ENCODE results near the gene PDYN.

Gene PDYN

DNA sequence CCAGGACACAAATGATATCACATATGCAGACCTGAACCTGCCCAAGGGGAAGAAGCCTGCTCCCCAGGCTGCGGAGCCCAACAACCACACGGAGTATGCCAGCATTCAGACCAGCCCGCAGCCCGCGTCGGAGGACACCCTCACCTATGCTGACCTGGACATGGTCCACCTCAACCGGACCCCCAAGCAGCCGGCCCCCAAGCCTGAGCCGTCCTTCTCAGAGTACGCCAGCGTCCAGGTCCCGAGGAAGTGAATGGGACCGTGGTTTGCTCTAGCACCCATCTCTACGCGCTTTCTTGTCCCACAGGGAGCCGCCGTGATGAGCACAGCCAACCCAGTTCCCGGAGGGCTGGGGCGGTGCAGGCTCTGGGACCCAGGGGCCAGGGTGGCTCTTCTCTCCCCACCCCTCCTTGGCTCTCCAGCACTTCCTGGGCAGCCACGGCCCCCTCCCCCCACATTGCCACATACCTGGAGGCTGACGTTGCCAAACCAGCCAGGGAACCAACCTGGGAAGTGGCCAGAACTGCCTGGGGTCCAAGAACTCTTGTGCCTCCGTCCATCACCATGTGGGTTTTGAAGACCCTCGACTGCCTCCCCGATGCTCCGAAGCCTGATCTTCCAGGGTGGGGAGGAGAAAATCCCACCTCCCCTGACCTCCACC, 56.4 kb downstream of the PDYN start:
- no peak for TF ChIP-seq ZFP3 (CRISPR knock-in tag; IDR thresholded peaks at IDR 0.05)
- no peak for TF ChIP-seq PPARA (CRISPR knock-in tag; IDR thresholded peaks at IDR 0.05; ENCODE audit: borderline replicate concordance)
- TF ChIP-seq OSR1 (CRISPR knock-in tag; IDR thresholded peaks at IDR 0.05) = no peak
- TF ChIP-seq TCF4 (CRISPR knock-in tag; IDR thresholded peaks at IDR 0.05; ENCODE audit: borderline replicate concordance) = no peak
- no peak for TF ChIP-seq BACH2 (CRISPR knock-in tag; IDR thresholded peaks at IDR 0.05; ENCODE audit: borderline replicate concordance)
- TF ChIP-seq, protein P1, sequence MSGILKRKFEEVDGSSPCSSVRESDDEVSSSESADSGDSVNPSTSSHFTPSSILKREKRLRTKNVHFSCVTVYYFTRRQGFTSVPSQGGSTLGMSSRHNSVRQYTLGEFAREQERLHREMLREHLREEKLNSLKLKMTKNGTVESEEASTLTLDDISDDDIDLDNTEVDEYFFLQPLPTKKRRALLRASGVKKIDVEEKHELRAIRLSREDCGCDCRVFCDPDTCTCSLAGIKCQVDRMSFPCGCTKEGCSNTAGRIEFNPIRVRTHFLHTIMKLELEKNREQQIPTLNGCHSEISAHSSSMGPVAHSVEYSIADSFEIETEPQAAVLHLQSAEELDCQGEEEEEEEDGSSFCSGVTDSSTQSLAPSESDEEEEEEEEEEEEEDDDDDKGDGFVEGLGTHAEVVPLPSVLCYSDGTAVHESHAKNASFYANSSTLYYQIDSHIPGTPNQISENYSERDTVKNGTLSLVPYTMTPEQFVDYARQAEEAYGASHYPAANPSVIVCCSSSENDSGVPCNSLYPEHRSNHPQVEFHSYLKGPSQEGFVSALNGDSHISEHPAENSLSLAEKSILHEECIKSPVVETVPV (CRISPR knock-in tag; IDR thresholded peaks at IDR 0.05) = no peak
- TF ChIP-seq ZNF565 (CRISPR knock-in tag; conservative IDR thresholded peaks at IDR 0.05; ENCODE audit: low read depth) = no peak
- TF ChIP-seq ZNF8 (CRISPR knock-in tag; IDR thresholded peaks at IDR 0.05) = no peak
- no peak for TF ChIP-seq GLIS3 (CRISPR knock-in tag; IDR thresholded peaks at IDR 0.05)
- TF ChIP-seq TOX (CRISPR knock-in tag; IDR thresholded peaks at IDR 0.05; ENCODE audit: borderline replicate concordance) = no peak
- ATAC-seq = no peak

DNA sequence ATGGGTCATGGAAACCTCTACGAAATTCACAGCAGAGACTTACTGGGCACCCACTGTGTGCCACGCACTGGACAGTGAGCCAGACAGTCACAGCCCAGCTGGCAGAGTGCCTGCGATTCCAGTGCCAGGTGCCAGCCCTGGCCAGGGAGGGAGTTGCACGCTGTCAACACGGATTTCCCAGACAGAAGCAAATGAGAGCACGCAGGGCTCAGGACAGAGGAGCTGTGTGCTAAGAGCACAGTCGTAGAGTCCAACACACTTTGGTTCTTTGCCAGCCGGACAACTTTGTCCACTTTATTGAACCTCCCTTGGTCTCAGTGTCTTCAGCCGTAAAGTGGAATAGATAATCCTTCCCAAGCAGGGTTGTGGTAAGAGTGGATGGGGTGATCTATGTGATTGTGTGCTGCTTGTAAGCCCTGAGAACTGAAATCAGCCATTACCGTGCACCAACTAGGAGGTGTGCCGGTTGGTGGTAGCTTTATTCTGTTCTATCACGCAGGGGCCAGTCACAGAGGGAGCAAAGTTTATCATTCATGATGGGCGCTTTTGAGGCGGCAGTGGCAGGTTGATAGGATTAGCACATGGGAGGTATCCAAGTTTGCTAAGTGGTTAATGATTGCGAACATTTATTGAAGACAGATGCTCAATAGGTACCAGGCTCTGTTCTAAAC, 58.0 kb downstream of the PDYN start:
- TF ChIP-seq BACH2 (CRISPR knock-in tag; IDR thresholded peaks at IDR 0.05; ENCODE audit: borderline replicate concordance) (no peak), ZNF70 (CRISPR knock-in tag; IDR thresholded peaks at IDR 0.05) (no peak), RARB (CRISPR knock-in tag; IDR thresholded peaks at IDR 0.05) (no peak), TCF4 (CRISPR knock-in tag; IDR thresholded peaks at IDR 0.05; ENCODE audit: borderline replicate concordance) (no peak; the same call in 1 of the 2 replicates)
- TF ChIP-seq, protein P2, sequence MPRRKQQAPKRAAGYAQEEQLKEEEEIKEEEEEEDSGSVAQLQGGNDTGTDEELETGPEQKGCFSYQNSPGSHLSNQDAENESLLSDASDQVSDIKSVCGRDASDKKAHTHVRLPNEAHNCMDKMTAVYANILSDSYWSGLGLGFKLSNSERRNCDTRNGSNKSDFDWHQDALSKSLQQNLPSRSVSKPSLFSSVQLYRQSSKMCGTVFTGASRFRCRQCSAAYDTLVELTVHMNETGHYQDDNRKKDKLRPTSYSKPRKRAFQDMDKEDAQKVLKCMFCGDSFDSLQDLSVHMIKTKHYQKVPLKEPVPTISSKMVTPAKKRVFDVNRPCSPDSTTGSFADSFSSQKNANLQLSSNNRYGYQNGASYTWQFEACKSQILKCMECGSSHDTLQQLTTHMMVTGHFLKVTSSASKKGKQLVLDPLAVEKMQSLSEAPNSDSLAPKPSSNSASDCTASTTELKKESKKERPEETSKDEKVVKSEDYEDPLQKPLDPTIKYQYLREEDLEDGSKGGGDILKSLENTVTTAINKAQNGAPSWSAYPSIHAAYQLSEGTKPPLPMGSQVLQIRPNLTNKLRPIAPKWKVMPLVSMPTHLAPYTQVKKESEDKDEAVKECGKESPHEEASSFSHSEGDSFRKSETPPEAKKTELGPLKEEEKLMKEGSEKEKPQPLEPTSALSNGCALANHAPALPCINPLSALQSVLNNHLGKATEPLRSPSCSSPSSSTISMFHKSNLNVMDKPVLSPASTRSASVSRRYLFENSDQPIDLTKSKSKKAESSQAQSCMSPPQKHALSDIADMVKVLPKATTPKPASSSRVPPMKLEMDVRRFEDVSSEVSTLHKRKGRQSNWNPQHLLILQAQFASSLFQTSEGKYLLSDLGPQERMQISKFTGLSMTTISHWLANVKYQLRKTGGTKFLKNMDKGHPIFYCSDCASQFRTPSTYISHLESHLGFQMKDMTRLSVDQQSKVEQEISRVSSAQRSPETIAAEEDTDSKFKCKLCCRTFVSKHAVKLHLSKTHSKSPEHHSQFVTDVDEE (CRISPR knock-in tag; IDR thresholded peaks at IDR 0.05) = no peak
- TF ChIP-seq, protein P3, sequence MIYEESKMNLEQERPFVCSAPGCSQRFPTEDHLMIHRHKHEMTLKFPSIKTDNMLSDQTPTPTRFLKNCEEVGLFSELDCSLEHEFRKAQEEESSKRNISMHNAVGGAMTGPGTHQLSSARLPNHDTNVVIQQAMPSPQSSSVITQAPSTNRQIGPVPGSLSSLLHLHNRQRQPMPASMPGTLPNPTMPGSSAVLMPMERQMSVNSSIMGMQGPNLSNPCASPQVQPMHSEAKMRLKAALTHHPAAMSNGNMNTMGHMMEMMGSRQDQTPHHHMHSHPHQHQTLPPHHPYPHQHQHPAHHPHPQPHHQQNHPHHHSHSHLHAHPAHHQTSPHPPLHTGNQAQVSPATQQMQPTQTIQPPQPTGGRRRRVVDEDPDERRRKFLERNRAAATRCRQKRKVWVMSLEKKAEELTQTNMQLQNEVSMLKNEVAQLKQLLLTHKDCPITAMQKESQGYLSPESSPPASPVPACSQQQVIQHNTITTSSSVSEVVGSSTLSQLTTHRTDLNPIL (CRISPR knock-in tag; IDR thresholded peaks at IDR 0.05; ENCODE audit: low read depth) = no peak
- peak; percentile 14; the same call in 1 of the 3 replicates for ATAC-seq

DNA sequence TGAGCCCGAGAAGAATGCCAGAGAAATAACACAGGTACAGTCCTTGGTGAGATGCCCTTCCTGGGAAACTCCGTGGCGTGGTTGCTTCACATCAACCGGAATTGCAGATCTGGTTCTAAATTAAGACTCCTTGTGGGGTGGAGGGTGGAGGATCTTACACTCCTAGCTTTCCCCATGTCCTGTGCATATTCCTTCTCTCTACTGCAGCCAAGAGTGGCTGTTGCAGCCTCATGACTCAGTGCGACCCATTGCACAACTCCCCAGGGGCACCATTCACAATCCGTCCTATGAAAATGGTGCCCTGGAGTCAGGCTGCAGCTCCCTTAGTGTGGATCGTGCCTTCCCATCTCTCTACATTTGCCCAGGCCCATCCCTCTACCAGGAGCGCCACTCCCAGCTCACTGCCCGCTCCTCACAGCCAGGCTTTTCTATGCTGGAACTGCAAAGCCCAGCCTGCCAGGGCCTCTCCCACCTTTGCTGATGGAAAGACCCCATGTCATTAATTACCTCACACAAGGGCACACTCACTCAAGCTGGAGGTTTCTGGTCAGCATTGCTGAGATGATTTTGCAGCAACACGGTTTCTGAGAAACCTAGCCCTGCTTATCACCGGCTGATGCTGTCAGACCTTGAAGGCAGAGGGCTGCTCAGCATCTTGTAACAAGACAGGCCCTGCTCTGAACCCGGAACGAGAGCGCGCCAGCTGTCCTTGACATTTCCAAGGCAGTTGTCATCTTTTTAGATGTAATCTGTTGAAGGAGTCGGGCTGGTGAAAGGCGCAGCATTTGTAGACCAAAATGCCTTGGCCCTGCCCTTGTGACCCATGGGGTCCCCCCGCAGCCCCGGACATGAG, 58.9 kb downstream of the PDYN start:
- no peak; the same call in 2 of the 3 replicates for ATAC-seq
- peak; percentile 42 for TF ChIP-seq TCF4 (CRISPR knock-in tag; IDR thresholded peaks at IDR 0.05; ENCODE audit: borderline replicate concordance)
- TF ChIP-seq ESRRG (CRISPR knock-in tag; IDR thresholded peaks at IDR 0.05) = no peak
- TF ChIP-seq SNAI2 (CRISPR knock-in tag; IDR thresholded peaks at IDR 0.05) = no peak
- no peak for TF ChIP-seq ZC3H10 (CRISPR knock-in tag; IDR thresholded peaks at IDR 0.05)
- no peak for TF ChIP-seq TOX (CRISPR knock-in tag; IDR thresholded peaks at IDR 0.05; ENCODE audit: borderline replicate concordance)
- TF ChIP-seq ZNF565 (CRISPR knock-in tag; conservative IDR thresholded peaks at IDR 0.05; ENCODE audit: low read depth) = no peak
- TF ChIP-seq ISL1 (CRISPR knock-in tag; IDR thresholded peaks at IDR 0.05) = peak; percentile 45; the same call in 1 of the 2 replicates
- TF ChIP-seq, protein P4, sequence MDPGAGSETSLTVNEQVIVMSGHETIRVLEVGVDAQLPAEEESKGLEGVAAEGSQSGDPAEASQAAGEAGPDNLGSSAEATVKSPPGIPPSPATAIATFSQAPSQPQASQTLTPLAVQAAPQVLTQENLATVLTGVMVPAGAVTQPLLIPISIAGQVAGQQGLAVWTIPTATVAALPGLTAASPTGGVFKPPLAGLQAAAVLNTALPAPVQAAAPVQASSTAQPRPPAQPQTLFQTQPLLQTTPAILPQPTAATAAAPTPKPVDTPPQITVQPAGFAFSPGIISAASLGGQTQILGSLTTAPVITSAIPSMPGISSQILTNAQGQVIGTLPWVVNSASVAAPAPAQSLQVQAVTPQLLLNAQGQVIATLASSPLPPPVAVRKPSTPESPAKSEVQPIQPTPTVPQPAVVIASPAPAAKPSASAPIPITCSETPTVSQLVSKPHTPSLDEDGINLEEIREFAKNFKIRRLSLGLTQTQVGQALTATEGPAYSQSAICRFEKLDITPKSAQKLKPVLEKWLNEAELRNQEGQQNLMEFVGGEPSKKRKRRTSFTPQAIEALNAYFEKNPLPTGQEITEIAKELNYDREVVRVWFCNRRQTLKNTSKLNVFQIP (CRISPR knock-in tag; IDR thresholded peaks at IDR 0.05; ENCODE audit: borderline replicate concordance, low read depth) = no peak

Measured in SK-N-SH treated with all-trans-retinoic acid at 6 μM for 48 hours (cell line).